C4-2B (cell line): ENCODE measurements around the gene C6orf15.

Experiments
- CTCF ChIP-seq: fragments of 450-650 bp; conservative IDR thresholded peaks from 2 replicates; pipeline ENCODE4 v1.5.1; 2017; ENCODE audit warnings: mild to moderate bottlenecking
- ZFX ChIP-seq: fragments of 450-650 bp; IDR thresholded peaks from 2 replicates; pipeline ENCODE4 v1.6.1; 2017

- no peak for TF ChIP-seq CTCF
- no peak for TF ChIP-seq ZFX
These were observed 49.1 kb upstream of the C6orf15 start for GRCh38 chr6:31161216-31162126.
